Dermis blood vessel endothelial cell (primary cell): ENCODE measurements around the gene HAGH. TPM values are rescaled to one million over a fixed set of nuclear protein-coding genes. Genes with fewer than 3 reads are reported as not detected.

Experiments used
- DNase-seq: peaks from one replicate; pipeline ENCODE4 v3.0.0; 2010
- total RNA-seq: library from RNA; depleted of rRNA; stranded (reverse); fragments of >200 nt; gene quantifications from 2 replicates; pipeline ENCODE4 v1.2.3, GENCODE V29; 2014

Gene HAGH
- total RNA-seq, 1 donor from 2014 or later: 89.2 TPM

DNA sequence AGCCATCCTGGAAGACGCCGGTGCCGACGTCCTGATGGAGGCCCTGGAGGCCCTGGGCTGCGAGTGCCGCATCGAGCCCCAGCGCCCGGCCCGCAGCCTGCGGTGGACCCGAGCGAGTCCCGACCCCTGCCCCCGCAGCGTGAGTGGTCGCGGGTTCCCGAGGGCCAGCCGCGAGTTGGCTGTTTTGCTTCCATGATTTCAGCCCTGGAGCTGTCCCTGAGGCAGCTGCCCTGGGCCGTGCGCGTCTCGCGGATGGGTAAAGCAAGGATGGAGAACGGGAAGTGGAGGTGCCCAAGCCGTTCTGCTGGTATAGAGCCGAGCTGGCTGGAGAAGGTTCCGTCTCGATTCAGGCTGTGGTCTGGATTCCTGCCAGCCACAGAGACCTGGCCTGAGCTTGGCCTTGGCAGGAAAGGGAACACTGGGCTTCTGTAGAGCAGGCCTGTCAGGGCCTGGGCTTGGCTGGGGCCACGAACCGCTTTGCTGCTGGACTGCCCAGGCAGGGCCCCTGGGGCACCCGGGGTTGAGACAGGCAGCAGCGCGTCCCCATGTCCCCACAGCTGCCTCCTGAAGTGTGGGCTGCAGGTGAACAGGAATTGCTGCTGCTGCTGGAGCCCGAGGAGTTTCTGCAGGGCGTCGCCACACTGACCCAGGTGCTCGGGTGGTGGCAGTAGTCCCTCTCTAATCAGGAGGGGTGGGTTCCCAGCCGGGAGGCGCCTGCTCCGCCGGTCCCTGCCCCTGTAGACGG lies 52.8 kb downstream of the HAGH start:
- peak; percentile 41 for DNase-seq

GRCh38 chr16:1772908-1773702 lies 53.5 kb downstream of the HAGH start, which contains the start of gene MRPS34:
Gene MRPS34 (minus strand): TSS chr16:1773134. CDS start chr16:1773119, 15 bp downstream.
- peak; percentile 89 for DNase-seq

DNA sequence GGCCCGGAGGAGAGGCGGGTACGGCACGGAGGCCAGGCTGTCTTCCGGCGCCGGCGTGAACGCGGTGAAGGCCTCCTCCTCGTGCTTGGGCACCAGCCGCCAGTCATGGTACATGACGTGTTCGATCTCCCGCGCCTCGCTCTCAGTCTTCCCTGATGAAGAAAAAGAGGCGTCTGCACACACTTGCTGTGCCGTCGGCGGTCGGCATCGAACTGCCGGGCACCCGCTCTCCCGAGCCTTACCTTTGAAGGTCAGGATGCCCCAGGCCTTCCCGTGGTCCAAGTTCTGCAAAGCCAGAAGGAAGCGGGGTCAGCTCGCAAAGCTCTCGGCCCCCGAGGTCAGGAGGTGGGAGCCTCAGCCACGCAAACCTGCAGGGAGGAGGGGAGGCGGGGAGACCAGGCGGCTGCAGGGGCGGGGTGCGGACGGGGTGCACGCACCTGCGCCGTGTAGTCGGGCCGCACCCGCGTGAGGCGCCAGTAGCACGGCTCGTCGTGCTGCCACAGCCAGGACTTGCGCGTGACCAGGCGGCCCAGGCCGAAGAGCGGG lies 54.2 kb downstream of the HAGH start, which contains the start of gene EME2:
Gene EME2, plus strand, starts transcription at position 449 of the 546 bp plus-strand sequence. CDS start 418 bp downstream, outside the sequence.
- peak; percentile 42 for DNase-seq

DNA sequence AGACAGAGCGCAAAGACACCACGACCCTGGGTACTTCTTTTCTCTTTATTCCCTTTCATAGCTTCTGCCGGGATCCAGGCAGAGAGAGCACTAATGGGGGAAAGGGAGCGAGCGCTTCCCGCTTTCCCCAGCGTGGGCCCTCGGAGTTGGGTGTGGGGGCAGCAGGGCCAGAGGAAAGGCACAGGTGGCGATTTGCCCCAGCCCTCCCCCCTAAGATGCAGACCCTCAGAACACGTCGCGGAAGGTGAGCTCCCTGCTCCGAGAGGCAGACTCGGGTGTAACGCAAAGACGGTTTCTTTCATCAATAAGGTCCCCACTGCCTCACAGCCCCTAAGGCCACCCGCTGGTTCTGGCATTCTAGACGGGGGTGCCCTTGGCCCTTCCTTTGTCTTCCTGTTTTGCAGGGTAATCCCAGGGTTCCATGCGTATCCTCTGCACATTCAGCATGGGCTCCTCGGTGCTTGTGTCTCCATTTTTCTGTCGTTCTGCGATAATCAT lies 54.7 kb downstream of the HAGH start:
- DNase-seq: no peak

- peak; percentile 71 for DNase-seq
Measured at GRCh38 chr16:1771188-1771863, 55.3 kb downstream of the HAGH start, which contains the start of gene NME3. Gene NME3 (minus strand): TSS chr16:1771543. CDS start chr16:1771534, 9 bp downstream.

- DNase-seq: peak; percentile 74
Measured at GRCh38 chr16:1770328-1771187, 56.1 kb downstream of the HAGH start.

GRCh38 chr16:1769402-1770300 lies 57.0 kb downstream of the HAGH start:
- no peak for DNase-seq

GRCh38 chr16:1768767-1769401 lies 57.7 kb downstream of the HAGH start:
- no peak for DNase-seq

GRCh38 chr16:1768061-1768766 lies 58.4 kb downstream of the HAGH start:
- no peak for DNase-seq

- no peak for DNase-seq
Measured at GRCh38 chr16:1767116-1767994, 59.3 kb downstream of the HAGH start.

GRCh38 chr16:1766701-1767100 lies 59.9 kb downstream of the HAGH start:
- no peak for DNase-seq

DNA sequence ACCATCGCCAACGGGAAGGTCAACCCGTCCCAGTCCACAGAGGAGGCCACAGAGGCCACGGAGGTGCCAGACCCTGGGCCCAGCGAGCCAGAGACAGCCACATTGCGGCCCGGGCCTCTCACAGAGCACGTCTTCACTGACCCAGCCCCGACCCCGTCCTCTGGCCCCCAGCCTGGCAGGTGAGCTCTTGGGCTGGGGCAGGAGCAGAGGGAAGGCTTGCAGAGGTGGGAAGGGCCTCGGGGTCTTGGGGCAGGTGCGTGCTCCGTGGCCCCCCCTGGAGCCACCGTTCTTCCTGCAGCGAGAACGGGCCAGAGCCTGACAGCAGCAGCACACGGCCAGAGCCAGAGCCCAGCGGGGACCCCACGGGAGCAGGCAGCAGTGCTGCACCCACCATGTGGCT lies 60.4 kb downstream of the HAGH start:
- DNase-seq: no peak

GRCh38 chr16:1765826-1766225 lies 60.8 kb downstream of the HAGH start:
- DNase-seq: no peak

- DNase-seq: no peak
Measured at GRCh38 chr16:1764971-1765370, 61.7 kb downstream of the HAGH start.

DNA sequence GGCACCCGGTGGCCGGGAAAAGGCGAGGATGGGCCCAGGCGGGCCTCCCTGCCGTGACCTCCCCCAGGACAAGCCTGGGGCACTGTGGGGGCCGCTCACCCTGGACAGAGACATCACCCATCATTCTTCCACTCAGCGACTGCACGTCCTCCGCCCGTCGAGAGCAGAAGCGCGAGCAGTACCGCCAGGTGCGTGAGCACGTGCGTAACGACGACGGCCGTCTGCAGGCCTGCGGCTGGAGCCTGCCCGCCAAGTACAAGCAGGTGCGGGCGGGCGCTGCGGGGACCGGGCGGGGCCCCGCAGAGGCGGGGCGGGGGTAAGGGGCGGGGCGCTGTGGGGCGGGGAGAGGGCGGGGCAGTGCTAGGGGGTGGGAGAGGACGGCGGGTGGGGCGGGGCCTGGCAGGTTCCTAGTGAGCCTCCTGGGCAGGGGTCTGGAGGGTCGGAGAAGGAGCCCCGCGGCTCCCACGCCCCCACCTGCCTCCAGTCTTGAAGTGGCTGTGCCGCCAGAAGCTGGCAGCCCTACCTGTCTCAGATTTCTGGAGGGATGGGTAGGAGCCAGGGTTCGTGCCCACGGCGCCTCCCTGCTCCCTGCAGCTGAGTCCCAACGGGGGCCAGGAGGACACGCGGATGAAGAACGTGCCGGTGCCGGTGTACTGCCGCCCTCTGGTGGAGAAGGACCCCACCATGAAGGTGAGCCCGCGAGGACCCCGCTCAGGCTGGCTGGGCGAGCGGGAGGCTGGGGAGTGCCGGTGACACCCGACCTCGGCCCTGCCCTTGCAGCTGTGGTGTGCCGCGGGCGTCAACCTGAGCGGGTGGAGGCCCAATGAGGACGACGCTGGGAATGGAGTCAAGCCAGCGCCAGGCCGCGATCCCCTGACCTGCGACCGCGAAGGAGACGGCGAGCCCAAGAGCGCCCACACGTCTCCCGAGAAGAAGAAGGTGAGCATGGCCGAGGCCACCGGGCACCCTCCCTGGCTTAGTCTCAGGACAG lies 62.8 kb downstream of the HAGH start:
- peak; percentile 52 for DNase-seq

GRCh38 chr16:1762879-1763520 lies 63.6 kb downstream of the HAGH start:
- no peak for DNase-seq
